CD14-positive monocyte (primary cell): ENCODE data around the gene ABHD11. TPM values are rescaled to one million over a fixed set of nuclear protein-coding genes. Genes with fewer than 3 reads are reported as not detected.

ENCODE experiments used
- DNase-seq, 3 donors: peaks; one replicate each; pipeline ENCODE4 v3.0.0-alpha.2; 2011 to 2022
- H2AFZ ChIP-seq: 2 replicates; pipeline ENCODE4 v1.6.0; 2012; ENCODE audit warnings: mild to moderate bottlenecking, low read depth, low read length, inconsistent platforms; ENCODE audit not compliant: insufficient read depth, poor library complexity, severe bottlenecking
- H3K27ac ChIP-seq, 2 donors: 1 replicate in 1 of 2; 2 replicates in 1 of 2; pipeline ENCODE4 v1.5.1; 2012 to 2013; ENCODE audit warnings: low read length in 2 of 2, control low read depth in 1 of 2, inconsistent platforms in 1 of 2, low read depth in 1 of 2, mild to moderate bottlenecking in 1 of 2
- H3K27me3 ChIP-seq, 2 donors: one replicate each; pipeline versions ENCODE4 v1.6.0 to v1.6.1; 2011 to 2013; ENCODE audit warnings: low read length in 2 of 2; ENCODE audit not compliant: control insufficient read depth in 2 of 2, insufficient read depth in 2 of 2
- H3K36me3 ChIP-seq, 2 donors: replicated peaks in 1 of 2; 1 replicate in 1 of 2; 2 replicates in 1 of 2; pipeline versions ENCODE4 v1.5.1 to v1.6.1; 2012 to 2013; ENCODE audit warnings: low read length in 2 of 2, control low read depth in 1 of 2, inconsistent platforms in 1 of 2, mild to moderate bottlenecking in 1 of 2; ENCODE audit not compliant: insufficient read depth in 2 of 2, control insufficient read depth in 1 of 2
- H3K4me1 ChIP-seq, 2 donors: 1 replicate in 1 of 2; 2 replicates in 1 of 2; pipeline versions ENCODE4 v1.5.1 to v1.6.1; 2012 to 2013; ENCODE audit warnings: low read length in 2 of 2, control low read depth in 1 of 2, inconsistent platforms in 1 of 2, mild to moderate bottlenecking in 1 of 2, moderate library complexity in 1 of 2; ENCODE audit not compliant: insufficient read depth in 2 of 2, control insufficient read depth in 1 of 2
- H3K4me2 ChIP-seq: replicated peaks from 2 replicates; pipeline ENCODE3; 2012; ENCODE audit warnings: low read length, moderate library complexity, mild to moderate bottlenecking; ENCODE audit not compliant: poor library complexity, severe bottlenecking; ENCODE audit errors: extremely low read depth
- H3K4me3 ChIP-seq, 3 experiments: fragments of 200-600 bp in 1 of 3; sonication (generic) in 1 of 3; replicated peaks in 1 of 3; 1 replicate in 2 of 3; 2 replicates in 1 of 3; pipeline ENCODE4 v1.5.1; 2011 to 2013; ENCODE audit warnings: low read length in 3 of 3, mild to moderate bottlenecking in 3 of 3, control low read depth in 2 of 3, low read depth in 2 of 3, inconsistent platforms in 1 of 3, moderate library complexity in 1 of 3
- H3K79me2 ChIP-seq: 2 replicates; pipeline ENCODE4 v1.6.0; 2012; ENCODE audit warnings: mild to moderate bottlenecking, control low read depth, inconsistent platforms, low read length, moderate library complexity; ENCODE audit not compliant: insufficient read depth
- H3K9ac ChIP-seq: 2 replicates; pipeline ENCODE4 v1.6.0; 2017; ENCODE audit warnings: low read length, mild to moderate bottlenecking; ENCODE audit not compliant: insufficient read depth, poor library complexity, severe bottlenecking
- H3K9me3 ChIP-seq, 2 donors: replicated peaks in 1 of 2; 1 replicate in 1 of 2; 2 replicates in 1 of 2; pipeline versions ENCODE4 v1.5.1 to v1.6.1; 2012 to 2013; ENCODE audit warnings: low read length in 2 of 2, control low read depth in 1 of 2; ENCODE audit not compliant: control insufficient read depth in 1 of 2, insufficient read depth in 1 of 2
- H4K20me1 ChIP-seq: 2 replicates; pipeline ENCODE4 v1.6.0; 2012; ENCODE audit warnings: mild to moderate bottlenecking, low read length, control low read depth, moderate library complexity; ENCODE audit not compliant: insufficient read depth
- H3K27ac Mint-ChIP-seq, 7 donors: one replicate each; pipeline ENCODE4 v1.8.0; 2020; ENCODE audit warnings: mild to moderate bottlenecking in 7 of 7, mixed read lengths in 7 of 7, moderate library complexity in 6 of 7, inconsistent platforms in 2 of 7
- H3K27me3 Mint-ChIP-seq, 3 donors: one replicate each; pipeline ENCODE4 v1.8.0; 2021 to 2022; ENCODE audit warnings: low read depth in 3 of 3, mild to moderate bottlenecking in 3 of 3, mixed read lengths in 3 of 3, moderate library complexity in 3 of 3, inconsistent platforms in 1 of 3
- H3K36me3 Mint-ChIP-seq, 2 donors: one replicate each; pipeline ENCODE4 v1.8.0; 2020; ENCODE audit warnings: mixed read lengths in 2 of 2, inconsistent platforms in 1 of 2, mild to moderate bottlenecking in 1 of 2
- H3K4me1 Mint-ChIP-seq: one replicate; pipeline ENCODE4 v1.8.0; 2020; ENCODE audit warnings: mild to moderate bottlenecking, mixed read lengths
- H3K4me3 Mint-ChIP-seq, 2 donors: one replicate each; pipeline ENCODE4 v1.8.0; 2020; ENCODE audit warnings: mild to moderate bottlenecking in 2 of 2, mixed read lengths in 2 of 2, moderate library complexity in 1 of 2
- H3K9me3 Mint-ChIP-seq, 7 donors: one replicate each; pipeline ENCODE4 v1.8.0; 2020 to 2022; ENCODE audit warnings: mixed read lengths in 7 of 7, mild to moderate bottlenecking in 6 of 7, moderate library complexity in 6 of 7, inconsistent platforms in 2 of 7
- CTCF ChIP-seq: fragments of 200-600 bp; IDR thresholded peaks from one replicate; pipeline ENCODE4 v1.8.0; 2022; ENCODE audit warnings: antibody characterized with exemption, mild to moderate bottlenecking
- WGBS: methylation state at CpG from one replicate; pipeline ENCODE4 v1.1.5; 2013; ENCODE audit warnings: missing lambda C conversion rate; ENCODE audit not compliant: insufficient coverage; 5-methylcytosine and 5-hydroxymethylcytosine counted together
- intact Hi-C, 2 donors: fragments of 100-400 bp; cut with micrococcal nuclease; formaldehyde crosslinking; loops; one replicate each; pipeline versions ENCODE4 v1.15.0 to v1.15.1; 2023
- polyA plus RNA-seq, 3 donors: library from polyadenylated mRNA; depleted of rRNA in 1 of 3; unstranded in 2 of 3; stranded (reverse) in 1 of 3; fragments of 300-500 nt in 2 of 3; fragments of >200 nt in 1 of 3; fragmentation: Illumina TruSeq in 2 of 3; gene quantifications; 1 replicate in 2 of 3; 2 replicates in 1 of 3; pipeline ENCODE4 v1.2.3, GENCODE V29; 2012 to 2021

Gene ABHD11
- polyA plus RNA-seq, 3 donors = 20.3 to 23.5 (median 22.1) TPM

GRCh38 chr7:73749931-73750776 lies 11.6 kb upstream of the ABHD11 start:
- Histone ChIP-seq H3K4me1 (peaks cover 10 to 13% of the 10 kb centered on the region in 2 donors), H3K4me3 (no peak overlapping the region), H3K4me2 (no peak overlapping the region), H3K9me3 (no peaks in the 10 kb centered on the region), H3K27ac (no peak overlapping the region), H3K36me3 (no peaks in the 10 kb centered on the region), H3K79me2 (no peaks in the 10 kb centered on the region), H3K9ac (no peak overlapping the region), H2AFZ (no peak overlapping the region), H3K27me3 (no peaks in the 10 kb centered on the region), H4K20me1 (no peaks in the 10 kb centered on the region)
- Mint-ChIP-seq H3K36me3 (no peaks in the 10 kb centered on the region), H3K4me1 (peaks cover 13% of the 10 kb centered on the region), H3K27me3 (peaks cover 7 to 14% (median 10%) of the 10 kb centered on the region in 3 donors), H3K9me3 (peaks cover 0 to 2% (median 0%) of the 10 kb centered on the region in 7 donors), H3K27ac (peak overlapping the region in 1 of 7 donors; percentile 21), H3K4me3 (peak overlapping the region; percentile 7 to 23)
- no peak for TF ChIP-seq CTCF
- intact Hi-C loops = no loop called here
- WGBS = 46% methylated on average over 7 of the region's 16 CpGs
- DNase-seq = no peak

GRCh38 chr7:73746378-73746777 lies 7.8 kb upstream of the ABHD11 start:
- Histone ChIP-seq H3K4me3 (no peak overlapping the region), H3K27me3 (peaks cover 0 to 9% of the 10 kb centered on the region in 2 donors), H3K4me2 (no peak overlapping the region), H3K9me3 (no peaks in the 10 kb centered on the region), H3K79me2 (no peaks in the 10 kb centered on the region), H2AFZ (no peak overlapping the region), H3K27ac (no peak overlapping the region), H3K4me1 (peaks cover 10 to 13% of the 10 kb centered on the region in 2 donors), H3K36me3 (no peaks in the 10 kb centered on the region), H4K20me1 (no peaks in the 10 kb centered on the region), H3K9ac (no peak overlapping the region)
- DNase-seq = no peak
- intact Hi-C loops = no loop called here
- no peak for TF ChIP-seq CTCF
- H3K4me3 Mint-ChIP-seq = no peak overlapping the region
- H3K27ac Mint-ChIP-seq = no peak overlapping the region
- H3K9me3 Mint-ChIP-seq = peaks cover 0 to 2% (median 0%) of the 10 kb centered on the region in 7 donors
- no peaks in the 10 kb centered on the region for H3K36me3 Mint-ChIP-seq
- peaks cover 12 to 33% (median 30%) of the 10 kb centered on the region in 3 donors for H3K27me3 Mint-ChIP-seq
- WGBS = 83% methylated on average over 1 of the region's 4 CpGs
- H3K4me1 Mint-ChIP-seq = peaks cover 13% of the 10 kb centered on the region
